HFFc6 (cell line): ENCODE measurements around the gene C17orf50. TPM values are rescaled to one million over a fixed set of nuclear protein-coding genes. Genes with fewer than 3 reads are reported as not detected.

Experiments used
- DNase-seq: peaks from one replicate; pipeline ENCODE4 v3.0.0-alpha.2; 2018
- H3K27ac Mint-ChIP-seq: 2 replicates; pipeline ENCODE4 v1.8.0; 2020; ENCODE audit warnings: mild to moderate bottlenecking, mixed read lengths
- H3K27me3 Mint-ChIP-seq: 2 replicates; pipeline ENCODE4 v1.8.0; 2021; ENCODE audit warnings: mild to moderate bottlenecking, moderate library complexity, mixed read lengths; ENCODE audit not compliant: insufficient read depth
- H3K36me3 Mint-ChIP-seq: 2 replicates; pipeline ENCODE4 v1.8.0; 2021; ENCODE audit warnings: low read depth, mixed read lengths
- H3K4me1 Mint-ChIP-seq: 2 replicates; pipeline ENCODE4 v1.8.0; 2020; ENCODE audit warnings: low read depth, mixed read lengths
- H3K4me3 Mint-ChIP-seq: 2 replicates; pipeline ENCODE4 v1.8.0; 2020; ENCODE audit warnings: mild to moderate bottlenecking, moderate library complexity, mixed read lengths
- H3K9me3 Mint-ChIP-seq: 2 replicates; pipeline ENCODE4 v1.8.0; 2020; ENCODE audit warnings: mild to moderate bottlenecking, mixed read lengths
- CTCF ChIP-seq: fragments of 200-600 bp; sonication (generic); IDR thresholded peaks from 2 replicates; pipeline ENCODE4 v1.5.0; 2021; ENCODE audit warnings: antibody characterized with exemption, mild to moderate bottlenecking
- total RNA-seq, 6 experiments: library from RNA; stranded (reverse); fragmentation: NEBNext Ultra II Directional; extraction: Animal tissue kit (Norgen Biotek cat#: 25700); gene quantifications; 2 replicates in 1 of 6; 3 replicates in 5 of 6; pipeline ENCODE4 v1.2.3, GENCODE V29; 2021

C17orf50 gene
- total RNA-seq, 6 experiments from 2014 or later, result not detected

DNA sequence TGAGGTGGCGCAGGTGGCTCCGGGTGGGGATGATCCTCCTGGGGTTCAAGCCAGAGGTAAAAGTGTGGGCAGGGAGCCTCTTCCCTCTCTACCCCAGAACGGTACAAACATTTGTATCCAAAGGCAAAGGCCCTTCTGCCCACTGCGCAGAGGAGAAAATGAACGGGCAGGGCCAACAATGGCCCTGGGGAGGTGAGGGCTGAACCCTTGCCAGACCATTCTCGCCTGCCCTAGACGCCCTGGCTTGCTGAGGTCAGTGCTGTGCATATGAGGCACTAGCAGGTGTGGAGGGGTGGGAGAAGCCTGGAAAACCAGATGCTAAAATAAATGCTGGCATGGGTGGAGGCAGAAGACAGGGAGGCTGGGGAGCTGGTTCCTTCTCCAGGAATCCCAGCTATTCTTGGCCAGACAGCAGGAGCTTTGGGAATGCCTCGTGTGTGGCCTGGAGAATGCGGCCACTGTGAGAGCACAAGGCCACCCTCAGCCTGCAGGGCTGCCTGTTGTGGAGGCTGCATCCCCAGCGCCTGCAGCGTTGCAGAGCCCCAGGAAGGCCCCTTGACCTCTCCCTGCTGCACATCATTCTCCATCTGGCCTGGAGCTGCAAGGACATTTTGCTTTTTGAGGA, 4.5 kb downstream of the C17orf50 start:
- Mint-ChIP-seq H3K36me3 (no peaks in the 10 kb centered on the region), H3K4me1 (peaks cover 10% of the 10 kb centered on the region), H3K4me3 (peak overlapping the region; percentile 78; the same call in 1 of the 2 replicates), H3K27ac (no peak overlapping the region), H3K27me3 (peaks cover 39% of the 10 kb centered on the region), H3K9me3 (no peaks in the 10 kb centered on the region)
- TF ChIP-seq CTCF, result no peak
- DNase-seq, result no peak

DNA sequence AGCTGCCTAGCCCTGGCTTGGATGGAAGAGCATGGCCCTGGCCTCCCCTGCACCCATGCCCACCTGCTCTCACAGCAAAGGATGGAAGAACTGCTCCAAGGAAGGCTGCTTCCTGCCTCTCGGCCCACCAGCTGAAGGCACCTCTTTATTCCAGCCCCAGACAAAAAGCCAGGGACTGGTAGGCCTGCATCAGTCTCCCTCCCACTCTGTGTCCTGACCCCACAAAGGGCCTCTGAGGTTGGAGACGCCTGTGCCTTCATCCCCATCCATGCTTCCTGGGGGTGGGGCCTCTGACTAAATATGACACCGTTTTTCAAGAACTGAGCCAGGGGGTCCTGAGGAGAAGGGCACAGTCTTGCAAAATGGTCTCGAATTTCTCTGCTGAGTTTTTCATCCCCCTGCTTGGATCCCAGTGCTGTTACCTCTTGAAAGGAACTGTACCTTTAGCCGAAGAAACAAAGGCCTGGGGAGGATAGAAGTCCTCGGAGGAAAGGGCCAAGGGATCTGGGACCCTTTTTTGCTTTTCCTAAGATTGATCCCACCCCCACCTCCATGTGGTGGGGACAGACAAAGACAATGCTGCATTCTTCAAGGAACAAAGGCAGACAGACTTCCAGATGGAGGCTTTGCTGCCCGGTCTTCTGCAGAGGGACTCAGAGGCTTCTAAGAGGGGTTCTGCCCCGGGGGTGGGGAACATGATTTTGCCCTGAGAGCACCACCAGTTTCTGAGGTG, 5.2 kb downstream of the C17orf50 start:
- no peak overlapping the region for H3K27ac Mint-ChIP-seq
- H3K27me3 Mint-ChIP-seq, result peaks cover 43% of the 10 kb centered on the region
- DNase-seq, result no peak
- TF ChIP-seq CTCF, result no peak
- H3K4me1 Mint-ChIP-seq, result peaks cover 10% of the 10 kb centered on the region
- no peaks in the 10 kb centered on the region for H3K36me3 Mint-ChIP-seq
- H3K4me3 Mint-ChIP-seq, result no peak overlapping the region
- no peaks in the 10 kb centered on the region for H3K9me3 Mint-ChIP-seq

- H3K36me3 Mint-ChIP-seq, result no peaks in the 10 kb centered on the region
- no peak overlapping the region for H3K27ac Mint-ChIP-seq
- H3K4me3 Mint-ChIP-seq, result no peak overlapping the region
- TF ChIP-seq CTCF, result no peak
- no peak for DNase-seq
- H3K9me3 Mint-ChIP-seq, result no peaks in the 10 kb centered on the region
- peaks cover 10% of the 10 kb centered on the region for H3K4me1 Mint-ChIP-seq
- H3K27me3 Mint-ChIP-seq, result peaks cover 38% of the 10 kb centered on the region
Measured at GRCh38 chr17:35766489-35766877, 5.8 kb downstream of the C17orf50 start.

- peak; percentile 46 for DNase-seq
- Mint-ChIP-seq H3K36me3 (no peaks in the 10 kb centered on the region), H3K4me1 (peaks cover 10% of the 10 kb centered on the region), H3K4me3 (no peak overlapping the region), H3K9me3 (no peaks in the 10 kb centered on the region), H3K27ac (no peak overlapping the region), H3K27me3 (peaks cover 41% of the 10 kb centered on the region)
- TF ChIP-seq CTCF, result peak; percentile 80
Measured at GRCh38 chr17:35766903-35767510, 6.3 kb downstream of the C17orf50 start.

DNA sequence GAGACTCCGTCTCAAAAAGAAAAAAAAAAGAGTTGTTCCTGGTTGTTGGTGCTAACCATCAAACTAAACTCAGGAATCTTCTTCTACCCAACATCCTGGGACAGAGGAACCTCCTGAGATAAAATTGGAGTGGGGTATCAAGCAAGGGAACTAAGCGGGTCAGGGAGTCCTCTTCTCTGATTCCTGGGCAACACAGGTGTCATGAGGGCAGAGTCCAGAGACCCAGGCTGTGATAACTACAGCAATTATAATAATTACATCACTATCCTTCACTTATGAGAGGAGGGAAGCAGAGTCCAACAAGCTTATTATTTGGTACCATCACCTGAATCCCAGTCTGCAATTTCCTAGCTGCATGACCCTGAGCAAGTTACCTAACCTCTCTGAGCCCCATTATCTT, 8.1 kb downstream of the C17orf50 start:
- TF ChIP-seq CTCF, result no peak
- no peak overlapping the region for H3K4me3 Mint-ChIP-seq
- no peaks in the 10 kb centered on the region for H3K36me3 Mint-ChIP-seq
- H3K9me3 Mint-ChIP-seq, result no peaks in the 10 kb centered on the region
- peaks cover 10% of the 10 kb centered on the region for H3K4me1 Mint-ChIP-seq
- peaks cover 44% of the 10 kb centered on the region for H3K27me3 Mint-ChIP-seq
- no peak overlapping the region for H3K27ac Mint-ChIP-seq
- no peak for DNase-seq
